ENCODE results near the gene HAPLN1. TPM values are rescaled to one million over a fixed set of nuclear protein-coding genes. Genes with fewer than 3 reads are reported as not detected.

Gene HAPLN1
- total RNA-seq, 1 experiment from 2014 or later: not detected

- H3K4me3 ChIP-seq: no peak overlapping the region
- no peak overlapping the region for H3K27ac ChIP-seq
- H2AFZ ChIP-seq: no peak overlapping the region
- H3K9me3 ChIP-seq (ENCODE audit: insufficient read depth, low read depth): no peaks in the 10 kb centered on the region
- ChIA-PET CTCF (no interaction called here), POLR2A (ENCODE audit: unreplicated experiment) (no interaction called here)
- no peak for DNase-seq
- H4K20me1 ChIP-seq (ENCODE audit: insufficient read depth): no peaks in the 10 kb centered on the region
- no peaks in the 10 kb centered on the region for H3K36me3 ChIP-seq (ENCODE audit: low read depth)
- no peaks in the 10 kb centered on the region for H3K27me3 ChIP-seq (ENCODE audit: insufficient read depth, low read depth)
- H3K4me1 ChIP-seq (replicated peaks; ENCODE audit: insufficient read depth): no peaks in the 10 kb centered on the region
- H3F3A ChIP-seq (ENCODE audit: insufficient read depth, low read depth): no peaks in the 10 kb centered on the region
- no peak overlapping the region for H3K4me2 ChIP-seq
- H3K79me2 ChIP-seq (ENCODE audit: low read depth): no peaks in the 10 kb centered on the region
- BruUV-seq (replicated peaks): no TSS peak
- H3K9me2 ChIP-seq (ENCODE audit: insufficient read depth): no peaks in the 10 kb centered on the region
- intact Hi-C loops (cut with micrococcal nuclease; ENCODE audit: unreplicated experiment): no loop called here
- no peak for TF ChIP-seq EZH2 (IDR thresholded peaks at IDR 0.05; ENCODE audit: low read depth)
- TF ChIP-seq, protein P1, sequence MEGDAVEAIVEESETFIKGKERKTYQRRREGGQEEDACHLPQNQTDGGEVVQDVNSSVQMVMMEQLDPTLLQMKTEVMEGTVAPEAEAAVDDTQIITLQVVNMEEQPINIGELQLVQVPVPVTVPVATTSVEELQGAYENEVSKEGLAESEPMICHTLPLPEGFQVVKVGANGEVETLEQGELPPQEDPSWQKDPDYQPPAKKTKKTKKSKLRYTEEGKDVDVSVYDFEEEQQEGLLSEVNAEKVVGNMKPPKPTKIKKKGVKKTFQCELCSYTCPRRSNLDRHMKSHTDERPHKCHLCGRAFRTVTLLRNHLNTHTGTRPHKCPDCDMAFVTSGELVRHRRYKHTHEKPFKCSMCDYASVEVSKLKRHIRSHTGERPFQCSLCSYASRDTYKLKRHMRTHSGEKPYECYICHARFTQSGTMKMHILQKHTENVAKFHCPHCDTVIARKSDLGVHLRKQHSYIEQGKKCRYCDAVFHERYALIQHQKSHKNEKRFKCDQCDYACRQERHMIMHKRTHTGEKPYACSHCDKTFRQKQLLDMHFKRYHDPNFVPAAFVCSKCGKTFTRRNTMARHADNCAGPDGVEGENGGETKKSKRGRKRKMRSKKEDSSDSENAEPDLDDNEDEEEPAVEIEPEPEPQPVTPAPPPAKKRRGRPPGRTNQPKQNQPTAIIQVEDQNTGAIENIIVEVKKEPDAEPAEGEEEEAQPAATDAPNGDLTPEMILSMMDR (conservative IDR thresholded peaks at IDR 0.05): no peak
Observed at GRCh38 chr5:83731638-83732037, 11.0 kb upstream of the HAPLN1 start.

- DNase-seq: no peak
- Histone ChIP-seq H3K9me2 (ENCODE audit: insufficient read depth) (no peaks in the 10 kb centered on the region), H3K4me3 (no peak overlapping the region), H3F3A (ENCODE audit: insufficient read depth, low read depth) (no peaks in the 10 kb centered on the region), H3K9me3 (ENCODE audit: insufficient read depth, low read depth) (no peaks in the 10 kb centered on the region), H2AFZ (no peak overlapping the region), H3K27me3 (ENCODE audit: insufficient read depth, low read depth) (no peaks in the 10 kb centered on the region), H3K27ac (no peak overlapping the region), H3K79me2 (ENCODE audit: low read depth) (no peaks in the 10 kb centered on the region), H3K36me3 (ENCODE audit: low read depth) (no peaks in the 10 kb centered on the region), H3K4me1 (replicated peaks; ENCODE audit: insufficient read depth) (no peaks in the 10 kb centered on the region), H4K20me1 (ENCODE audit: insufficient read depth) (no peaks in the 10 kb centered on the region), H3K4me2 (no peak overlapping the region)
- ChIA-PET CTCF (no interaction called here), POLR2A (ENCODE audit: unreplicated experiment) (no interaction called here)
- BruUV-seq (replicated peaks): no TSS peak
- intact Hi-C loops (cut with micrococcal nuclease; ENCODE audit: unreplicated experiment): loop anchor here (10.0 kb wide), 3 partner anchors 335 to 1315 kb away; partner anchors contain the start of gene EDIL3
- TF ChIP-seq EZH2 (IDR thresholded peaks at IDR 0.05; ENCODE audit: low read depth): no peak
- TF ChIP-seq, protein P1 (conservative IDR thresholded peaks at IDR 0.05): no peak
Observed at GRCh38 chr5:83729362-83729761, 8.7 kb upstream of the HAPLN1 start.

DNA sequence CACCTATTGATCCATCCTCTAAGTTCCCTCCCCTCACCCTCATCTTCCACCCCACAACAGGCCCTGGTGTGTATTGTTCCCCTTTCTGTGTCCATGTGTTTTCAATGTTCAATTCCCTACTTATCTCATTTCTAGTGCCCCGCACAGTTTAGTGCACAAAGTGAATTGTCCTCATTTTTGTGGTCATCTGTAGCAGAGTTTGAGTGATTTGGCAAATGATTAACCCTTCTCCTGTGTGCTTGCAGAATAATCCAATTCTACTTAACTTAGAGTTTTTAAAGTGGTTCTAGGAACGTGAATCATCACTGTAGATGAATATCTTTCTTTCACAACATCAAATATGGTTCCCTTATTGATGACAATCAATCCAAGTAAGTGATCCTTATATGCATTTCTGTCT, 6.3 kb upstream of the HAPLN1 start:
- no TSS peak for BruUV-seq (replicated peaks)
- H3K4me2 ChIP-seq: no peak overlapping the region
- H2AFZ ChIP-seq: no peak overlapping the region
- POLR2A ChIA-PET (ENCODE audit: unreplicated experiment): no interaction called here
- no peak overlapping the region for H3K4me3 ChIP-seq
- no peak for TF ChIP-seq EZH2 (IDR thresholded peaks at IDR 0.05; ENCODE audit: low read depth)
- TF ChIP-seq, protein P1 (conservative IDR thresholded peaks at IDR 0.05): no peak
- no peaks in the 10 kb centered on the region for H3K9me3 ChIP-seq (ENCODE audit: insufficient read depth, low read depth)
- H3K4me1 ChIP-seq (replicated peaks; ENCODE audit: insufficient read depth): 0 out of 2 replicates have a peak, but pooled peaks cover 4% of the 10 kb centered on the region
- H3F3A ChIP-seq (ENCODE audit: insufficient read depth, low read depth): no peaks in the 10 kb centered on the region
- CTCF ChIA-PET: no interaction called here
- intact Hi-C loops (cut with micrococcal nuclease; ENCODE audit: unreplicated experiment): loop anchor here (10.0 kb wide), 3 partner anchors 338 to 1318 kb away; partner anchors contain the start of gene EDIL3
- no peaks in the 10 kb centered on the region for H4K20me1 ChIP-seq (ENCODE audit: insufficient read depth)
- no peaks in the 10 kb centered on the region for H3K79me2 ChIP-seq (ENCODE audit: low read depth)
- H3K27me3 ChIP-seq (ENCODE audit: insufficient read depth, low read depth): no peaks in the 10 kb centered on the region
- no peaks in the 10 kb centered on the region for H3K36me3 ChIP-seq (ENCODE audit: low read depth)
- no peak for DNase-seq
- no peaks in the 10 kb centered on the region for H3K9me2 ChIP-seq (ENCODE audit: insufficient read depth)
- H3K27ac ChIP-seq: no peak overlapping the region

Data from PC-9 (cell line).